GM23338 (cell line): ENCODE measurements around the gene ADGRB3. TPM values are rescaled to one million over a fixed set of nuclear protein-coding genes. Genes with fewer than 3 reads are reported as not detected.
A peak's percentile ranks its signal among the peaks of the same experiment; 100 is the strongest.

Source experiments
- ATAC-seq: fragments of 200-7000 bp; cut with Tn5 transposase; 3 replicates; pipeline ENCODE4 v1.9.1; 2020
- DNase-seq: peaks from one replicate; pipeline ENCODE4 v3.0.0-alpha.2; 2015; ENCODE audit warnings: low spot score
- H2AFZ ChIP-seq: fragments of 200-600 bp; sonication (generic); 2 replicates; pipeline ENCODE4 v1.8.0; 2016; ENCODE audit warnings: antibody characterized with exemption, mild to moderate bottlenecking, moderate library complexity
- H3F3A ChIP-seq: fragments of 200-600 bp; sonication (generic); replicated peaks from 2 replicates; pipeline ENCODE4 v1.8.0; 2017; ENCODE audit warnings: antibody characterized with exemption, mixed run types, low read depth
- H3K27ac ChIP-seq: fragments of 200-600 bp; sonication (generic); 2 replicates; pipeline ENCODE4 v1.6.1; 2016; ENCODE audit warnings: low read depth
- H3K27me3 ChIP-seq: fragments of 200-600 bp; sonication (generic); 2 replicates; pipeline ENCODE4 v1.8.0; 2016; ENCODE audit warnings: mild to moderate bottlenecking, mixed run types, moderate library complexity; ENCODE audit not compliant: insufficient read depth
- H3K36me3 ChIP-seq: fragments of 200-600 bp; sonication (generic); 2 replicates; pipeline ENCODE4 v1.8.0; 2016; ENCODE audit warnings: mild to moderate bottlenecking; ENCODE audit not compliant: insufficient read depth
- H3K4me1 ChIP-seq: fragments of 200-600 bp; sonication (generic); 2 replicates; pipeline ENCODE4 v1.8.0; 2016; ENCODE audit warnings: mild to moderate bottlenecking, moderate library complexity; ENCODE audit not compliant: insufficient read depth
- H3K4me2 ChIP-seq: fragments of 200-600 bp; sonication (generic); 2 replicates; pipeline ENCODE4 v1.7.1; 2017; ENCODE audit warnings: mixed run types
- H3K4me3 ChIP-seq: fragments of 200-600 bp; sonication (generic); 2 replicates; pipeline ENCODE4 v1.6.1; 2016; ENCODE audit warnings: mixed run types
- H3K79me2 ChIP-seq: fragments of 200-600 bp; sonication (generic); replicated peaks from 2 replicates; pipeline ENCODE4 v1.8.0; 2017; ENCODE audit warnings: mild to moderate bottlenecking; ENCODE audit not compliant: insufficient read depth
- H3K9me2 ChIP-seq: fragments of 200-600 bp; sonication (generic); 2 replicates; pipeline ENCODE4 v1.8.0; 2017; ENCODE audit not compliant: insufficient read depth
- H4K20me1 ChIP-seq: fragments of 200-600 bp; sonication (generic); replicated peaks from 2 replicates; pipeline ENCODE4 v1.8.0; 2017; ENCODE audit warnings: mild to moderate bottlenecking; ENCODE audit not compliant: insufficient read depth
- H3K27ac Mint-ChIP-seq: 2 replicates; pipeline ENCODE4 v1.8.0; 2020; ENCODE audit warnings: inconsistent platforms, mild to moderate bottlenecking, moderate library complexity, mixed read lengths
- H3K27me3 Mint-ChIP-seq: 3 replicates; pipeline ENCODE4 v1.8.0; 2022; ENCODE audit warnings: low read depth, mild to moderate bottlenecking, moderate library complexity, mixed read lengths, inconsistent platforms; ENCODE audit not compliant: insufficient read depth, poor library complexity
- H3K36me3 Mint-ChIP-seq: 3 replicates; pipeline ENCODE4 v1.8.0; 2021; ENCODE audit warnings: low read depth, mild to moderate bottlenecking, inconsistent platforms, moderate library complexity, mixed read lengths
- H3K4me1 Mint-ChIP-seq: 3 replicates; pipeline ENCODE4 v1.8.0; 2020; ENCODE audit warnings: mild to moderate bottlenecking, inconsistent platforms, mixed read lengths
- H3K4me3 Mint-ChIP-seq: 3 replicates; pipeline ENCODE4 v1.8.0; 2021; ENCODE audit warnings: moderate library complexity, mild to moderate bottlenecking, inconsistent platforms, mixed read lengths
- H3K9me3 Mint-ChIP-seq: 3 replicates; pipeline ENCODE4 v1.8.0; 2020; ENCODE audit warnings: moderate library complexity, mild to moderate bottlenecking, inconsistent platforms, mixed read lengths
- CREB1 ChIP-seq: fragments of 250-450 bp; sonication (Bioruptor Pico); IDR thresholded peaks from 2 replicates; pipeline ENCODE4 v1.5.0; 2020; ENCODE audit warnings: low read depth, mild to moderate bottlenecking, moderate library complexity
- EZH2 ChIP-seq: fragments of 200-600 bp; sonication (generic); IDR thresholded peaks from one replicate; pipeline ENCODE4 v1.8.0; 2017; ENCODE audit warnings: antibody characterized with exemption, mild to moderate bottlenecking, low read depth; ENCODE audit not compliant: unreplicated experiment
- EZH2phosphoT487 ChIP-seq: fragments of 200-600 bp; sonication (generic); IDR thresholded peaks from one replicate; pipeline ENCODE4 v1.8.1; 2018; ENCODE audit warnings: antibody characterized with exemption; ENCODE audit not compliant: unreplicated experiment
- JUNB ChIP-seq: IDR thresholded peaks from one replicate; pipeline ENCODE4 v1.6.1; 2016; ENCODE audit warnings: antibody characterized with exemption; ENCODE audit not compliant: unreplicated experiment
- NANOG ChIP-seq: IDR thresholded peaks from 2 replicates; pipeline ENCODE4 v1.6.1; 2016; ENCODE audit warnings: antibody characterized with exemption, borderline replicate concordance
- POLR2AphosphoS5 ChIP-seq: IDR thresholded peaks from 2 replicates; pipeline ENCODE4 v1.6.1; 2016; ENCODE audit warnings: antibody characterized with exemption, low read depth
- STAT1 ChIP-seq: IDR thresholded peaks from one replicate; pipeline ENCODE4 v1.6.1; 2016; ENCODE audit warnings: antibody characterized with exemption; ENCODE audit not compliant: unreplicated experiment
- ZNF114 ChIP-seq: fragments of 250-450 bp; sonication (Bioruptor Pico); IDR thresholded peaks from 2 replicates; pipeline ENCODE4 v1.5.0; 2020; ENCODE audit warnings: mild to moderate bottlenecking, moderate library complexity
- ZNF331 ChIP-seq: fragments of 250-450 bp; sonication (Bioruptor Pico); IDR thresholded peaks from 2 replicates; pipeline ENCODE4 v1.5.0; 2020; ENCODE audit warnings: low read depth, mild to moderate bottlenecking, moderate library complexity
- polyA plus RNA-seq: library from polyadenylated mRNA; unstranded; fragments of >200 nt; fragmentation: Nextera tagmentation; extraction: Ambion mirVana; gene quantifications from 2 replicates; pipeline ENCODE4 v1.2.1, GENCODE V29; 2016
- total RNA-seq: library from RNA; depleted of rRNA; stranded (reverse); fragments of >200 nt; shearing (Covaris generic); gene quantifications from 2 replicates; pipeline ENCODE4 v1.2.3, GENCODE V29; 2014
- TF ChIP-seq, protein P1 (sequence below): IDR thresholded peaks from one replicate; pipeline ENCODE4 v1.6.1; 2018; ENCODE audit warnings: antibody characterized with exemption; ENCODE audit not compliant: unreplicated experiment
- TF ChIP-seq, protein P2 (sequence below), 2 experiments: fragments of 200-600 bp in 1 of 2; sonication (generic) in 1 of 2; conservative IDR thresholded peaks; 2 replicates each; pipeline versions ENCODE4 v1.5.1 to v1.6.1; 2016 to 2017; ENCODE audit warnings: antibody characterized with exemption in 2 of 2, low read depth in 2 of 2, mild to moderate bottlenecking in 2 of 2, moderate library complexity in 1 of 2
- TF ChIP-seq, protein P3 (sequence below): fragments of 250-450 bp; sonication (Bioruptor Pico); IDR thresholded peaks from 2 replicates; pipeline ENCODE4 v1.5.0; 2020; ENCODE audit warnings: mild to moderate bottlenecking, moderate library complexity
- TF ChIP-seq, protein P4 (sequence below): IDR thresholded peaks from 2 replicates; pipeline ENCODE4 v1.6.1; 2016; ENCODE audit warnings: antibody characterized with exemption

The ADGRB3 gene
- total and polyA plus RNA-seq, 2 experiments from 2014 or later, result 0.92 to 4.0 TPM

DNA sequence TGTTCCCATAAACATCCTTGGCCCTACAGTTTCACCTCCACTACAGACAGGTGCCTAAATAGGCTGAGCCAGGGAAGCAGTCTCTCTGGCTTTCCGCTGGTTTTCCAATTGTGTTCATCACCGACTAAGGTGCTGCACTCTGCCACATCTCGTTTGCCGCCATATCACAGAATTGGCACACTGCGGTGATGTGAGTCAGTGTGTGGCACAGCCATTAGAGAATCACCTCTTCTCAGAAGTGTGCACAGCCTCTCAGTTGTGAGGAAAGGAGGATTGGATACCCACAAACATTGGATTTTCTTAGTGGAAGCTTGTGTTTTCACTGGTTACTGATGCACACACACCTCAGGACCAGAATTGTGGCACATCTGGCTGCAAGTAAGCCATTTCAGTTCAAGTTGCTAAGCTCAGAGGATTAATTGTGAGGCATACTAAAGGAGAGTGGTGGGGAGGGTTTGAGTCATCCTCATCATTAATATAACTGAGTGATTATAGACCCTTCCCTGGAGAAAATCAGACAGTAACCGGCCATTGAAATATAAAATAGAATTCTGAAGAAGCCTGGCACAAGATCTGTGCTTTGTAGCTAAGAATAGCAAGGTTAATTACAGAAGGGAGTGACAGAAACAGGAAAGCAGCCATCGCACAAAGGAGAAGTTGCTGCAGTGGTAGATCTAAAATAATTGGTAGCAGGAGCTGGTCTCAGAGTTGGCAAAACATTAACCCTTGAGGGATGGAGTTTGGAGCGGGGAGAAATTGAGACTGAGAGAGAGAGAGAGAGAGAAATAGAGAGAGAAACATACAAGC, 654.8 kb downstream of the ADGRB3 start:
- Histone ChIP-seq H3K4me3 (no peak overlapping the region), H3K27ac (no peak overlapping the region), H3K27me3 (no peaks in the 10 kb centered on the region), H3K4me1 (no peaks in the 10 kb centered on the region; the same call in 1 of the 2 replicates), H3K36me3 (no peaks in the 10 kb centered on the region), H3F3A (no peaks in the 10 kb centered on the region), H2AFZ (peak overlapping the region; percentile 23; the same call in 1 of the 2 replicates), H3K4me2 (no peak overlapping the region), H3K9me2 (0 out of 2 replicates have a peak, but pooled peaks cover 6% of the 10 kb centered on the region), H4K20me1 (no peaks in the 10 kb centered on the region), H3K79me2 (no peaks in the 10 kb centered on the region)
- H3K4me1 Mint-ChIP-seq, result peaks cover 7% of the 10 kb centered on the region; the same call in 1 of the 3 replicates
- no peaks in the 10 kb centered on the region for H3K36me3 Mint-ChIP-seq
- no peak for DNase-seq
- ATAC-seq, result no peak
- no peaks in the 10 kb centered on the region for H3K9me3 Mint-ChIP-seq
- H3K27ac Mint-ChIP-seq, result no peak overlapping the region
- H3K27me3 Mint-ChIP-seq, result no peaks in the 10 kb centered on the region
- H3K4me3 Mint-ChIP-seq, result no peak overlapping the region
- TF ChIP-seq, protein P1, sequence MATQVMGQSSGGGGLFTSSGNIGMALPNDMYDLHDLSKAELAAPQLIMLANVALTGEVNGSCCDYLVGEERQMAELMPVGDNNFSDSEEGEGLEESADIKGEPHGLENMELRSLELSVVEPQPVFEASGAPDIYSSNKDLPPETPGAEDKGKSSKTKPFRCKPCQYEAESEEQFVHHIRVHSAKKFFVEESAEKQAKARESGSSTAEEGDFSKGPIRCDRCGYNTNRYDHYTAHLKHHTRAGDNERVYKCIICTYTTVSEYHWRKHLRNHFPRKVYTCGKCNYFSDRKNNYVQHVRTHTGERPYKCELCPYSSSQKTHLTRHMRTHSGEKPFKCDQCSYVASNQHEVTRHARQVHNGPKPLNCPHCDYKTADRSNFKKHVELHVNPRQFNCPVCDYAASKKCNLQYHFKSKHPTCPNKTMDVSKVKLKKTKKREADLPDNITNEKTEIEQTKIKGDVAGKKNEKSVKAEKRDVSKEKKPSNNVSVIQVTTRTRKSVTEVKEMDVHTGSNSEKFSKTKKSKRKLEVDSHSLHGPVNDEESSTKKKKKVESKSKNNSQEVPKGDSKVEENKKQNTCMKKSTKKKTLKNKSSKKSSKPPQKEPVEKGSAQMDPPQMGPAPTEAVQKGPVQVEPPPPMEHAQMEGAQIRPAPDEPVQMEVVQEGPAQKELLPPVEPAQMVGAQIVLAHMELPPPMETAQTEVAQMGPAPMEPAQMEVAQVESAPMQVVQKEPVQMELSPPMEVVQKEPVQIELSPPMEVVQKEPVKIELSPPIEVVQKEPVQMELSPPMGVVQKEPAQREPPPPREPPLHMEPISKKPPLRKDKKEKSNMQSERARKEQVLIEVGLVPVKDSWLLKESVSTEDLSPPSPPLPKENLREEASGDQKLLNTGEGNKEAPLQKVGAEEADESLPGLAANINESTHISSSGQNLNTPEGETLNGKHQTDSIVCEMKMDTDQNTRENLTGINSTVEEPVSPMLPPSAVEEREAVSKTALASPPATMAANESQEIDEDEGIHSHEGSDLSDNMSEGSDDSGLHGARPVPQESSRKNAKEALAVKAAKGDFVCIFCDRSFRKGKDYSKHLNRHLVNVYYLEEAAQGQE, result no peak
- TF ChIP-seq STAT1, result no peak
- TF ChIP-seq NANOG, result no peak
- TF ChIP-seq JUNB, result no peak
- TF ChIP-seq, protein P2, sequence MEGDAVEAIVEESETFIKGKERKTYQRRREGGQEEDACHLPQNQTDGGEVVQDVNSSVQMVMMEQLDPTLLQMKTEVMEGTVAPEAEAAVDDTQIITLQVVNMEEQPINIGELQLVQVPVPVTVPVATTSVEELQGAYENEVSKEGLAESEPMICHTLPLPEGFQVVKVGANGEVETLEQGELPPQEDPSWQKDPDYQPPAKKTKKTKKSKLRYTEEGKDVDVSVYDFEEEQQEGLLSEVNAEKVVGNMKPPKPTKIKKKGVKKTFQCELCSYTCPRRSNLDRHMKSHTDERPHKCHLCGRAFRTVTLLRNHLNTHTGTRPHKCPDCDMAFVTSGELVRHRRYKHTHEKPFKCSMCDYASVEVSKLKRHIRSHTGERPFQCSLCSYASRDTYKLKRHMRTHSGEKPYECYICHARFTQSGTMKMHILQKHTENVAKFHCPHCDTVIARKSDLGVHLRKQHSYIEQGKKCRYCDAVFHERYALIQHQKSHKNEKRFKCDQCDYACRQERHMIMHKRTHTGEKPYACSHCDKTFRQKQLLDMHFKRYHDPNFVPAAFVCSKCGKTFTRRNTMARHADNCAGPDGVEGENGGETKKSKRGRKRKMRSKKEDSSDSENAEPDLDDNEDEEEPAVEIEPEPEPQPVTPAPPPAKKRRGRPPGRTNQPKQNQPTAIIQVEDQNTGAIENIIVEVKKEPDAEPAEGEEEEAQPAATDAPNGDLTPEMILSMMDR (conservative IDR thresholded peaks at IDR 0.05; ENCODE audit: low read depth in 2 of 2), result no peak
- TF ChIP-seq POLR2AphosphoS5, result no peak
- no peak for TF ChIP-seq ZNF114
- TF ChIP-seq, protein P3, sequence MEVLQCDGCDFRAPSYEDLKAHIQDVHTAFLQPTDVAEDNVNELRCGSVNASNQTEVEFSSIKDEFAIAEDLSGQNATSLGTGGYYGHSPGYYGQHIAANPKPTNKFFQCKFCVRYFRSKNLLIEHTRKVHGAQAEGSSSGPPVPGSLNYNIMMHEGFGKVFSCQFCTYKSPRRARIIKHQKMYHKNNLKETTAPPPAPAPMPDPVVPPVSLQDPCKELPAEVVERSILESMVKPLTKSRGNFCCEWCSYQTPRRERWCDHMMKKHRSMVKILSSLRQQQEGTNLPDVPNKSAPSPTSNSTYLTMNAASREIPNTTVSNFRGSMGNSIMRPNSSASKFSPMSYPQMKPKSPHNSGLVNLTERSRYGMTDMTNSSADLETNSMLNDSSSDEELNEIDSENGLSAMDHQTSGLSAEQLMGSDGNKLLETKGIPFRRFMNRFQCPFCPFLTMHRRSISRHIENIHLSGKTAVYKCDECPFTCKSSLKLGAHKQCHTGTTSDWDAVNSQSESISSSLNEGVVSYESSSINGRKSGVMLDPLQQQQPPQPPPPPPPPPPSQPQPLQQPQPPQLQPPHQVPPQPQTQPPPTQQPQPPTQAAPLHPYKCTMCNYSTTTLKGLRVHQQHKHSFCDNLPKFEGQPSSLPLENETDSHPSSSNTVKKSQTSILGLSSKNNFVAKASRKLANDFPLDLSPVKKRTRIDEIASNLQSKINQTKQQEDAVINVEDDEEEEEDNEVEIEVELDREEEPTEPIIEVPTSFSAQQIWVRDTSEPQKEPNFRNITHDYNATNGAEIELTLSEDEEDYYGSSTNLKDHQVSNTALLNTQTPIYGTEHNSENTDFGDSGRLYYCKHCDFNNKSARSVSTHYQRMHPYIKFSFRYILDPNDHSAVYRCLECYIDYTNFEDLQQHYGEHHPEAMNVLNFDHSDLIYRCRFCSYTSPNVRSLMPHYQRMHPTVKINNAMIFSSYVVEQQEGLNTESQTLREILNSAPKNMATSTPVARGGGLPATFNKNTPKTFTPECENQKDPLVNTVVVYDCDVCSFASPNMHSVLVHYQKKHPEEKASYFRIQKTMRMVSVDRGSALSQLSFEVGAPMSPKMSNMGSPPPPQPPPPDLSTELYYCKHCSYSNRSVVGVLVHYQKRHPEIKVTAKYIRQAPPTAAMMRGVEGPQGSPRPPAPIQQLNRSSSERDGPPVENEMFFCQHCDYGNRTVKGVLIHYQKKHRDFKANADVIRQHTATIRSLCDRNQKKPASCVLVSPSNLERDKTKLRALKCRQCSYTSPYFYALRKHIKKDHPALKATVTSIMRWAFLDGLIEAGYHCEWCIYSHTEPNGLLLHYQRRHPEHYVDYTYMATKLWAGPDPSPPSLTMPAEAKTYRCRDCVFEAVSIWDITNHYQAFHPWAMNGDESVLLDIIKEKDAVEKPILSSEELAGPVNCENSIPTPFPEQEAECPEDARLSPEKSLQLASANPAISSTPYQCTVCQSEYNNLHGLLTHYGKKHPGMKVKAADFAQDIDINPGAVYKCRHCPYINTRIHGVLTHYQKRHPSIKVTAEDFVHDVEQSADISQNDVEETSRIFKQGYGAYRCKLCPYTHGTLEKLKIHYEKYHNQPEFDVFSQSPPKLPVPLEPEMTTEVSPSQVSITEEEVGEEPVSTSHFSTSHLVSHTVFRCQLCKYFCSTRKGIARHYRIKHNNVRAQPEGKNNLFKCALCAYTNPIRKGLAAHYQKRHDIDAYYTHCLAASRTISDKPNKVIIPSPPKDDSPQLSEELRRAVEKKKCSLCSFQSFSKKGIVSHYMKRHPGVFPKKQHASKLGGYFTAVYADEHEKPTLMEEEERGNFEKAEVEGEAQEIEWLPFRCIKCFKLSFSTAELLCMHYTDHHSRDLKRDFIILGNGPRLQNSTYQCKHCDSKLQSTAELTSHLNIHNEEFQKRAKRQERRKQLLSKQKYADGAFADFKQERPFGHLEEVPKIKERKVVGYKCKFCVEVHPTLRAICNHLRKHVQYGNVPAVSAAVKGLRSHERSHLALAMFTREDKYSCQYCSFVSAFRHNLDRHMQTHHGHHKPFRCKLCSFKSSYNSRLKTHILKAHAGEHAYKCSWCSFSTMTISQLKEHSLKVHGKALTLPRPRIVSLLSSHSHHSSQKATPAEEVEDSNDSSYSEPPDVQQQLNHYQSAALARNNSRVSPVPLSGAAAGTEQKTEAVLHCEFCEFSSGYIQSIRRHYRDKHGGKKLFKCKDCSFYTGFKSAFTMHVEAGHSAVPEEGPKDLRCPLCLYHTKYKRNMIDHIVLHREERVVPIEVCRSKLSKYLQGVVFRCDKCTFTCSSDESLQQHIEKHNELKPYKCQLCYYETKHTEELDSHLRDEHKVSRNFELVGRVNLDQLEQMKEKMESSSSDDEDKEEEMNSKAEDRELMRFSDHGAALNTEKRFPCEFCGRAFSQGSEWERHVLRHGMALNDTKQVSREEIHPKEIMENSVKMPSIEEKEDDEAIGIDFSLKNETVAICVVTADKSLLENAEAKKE (CRISPR knock-in tag), result no peak
- no peak for TF ChIP-seq CREB1 (CRISPR knock-in tag)
- no peak for TF ChIP-seq EZH2phosphoT487
- no peak for TF ChIP-seq EZH2
- TF ChIP-seq ZNF331 (CRISPR knock-in tag), result no peak
- TF ChIP-seq, protein P4, sequence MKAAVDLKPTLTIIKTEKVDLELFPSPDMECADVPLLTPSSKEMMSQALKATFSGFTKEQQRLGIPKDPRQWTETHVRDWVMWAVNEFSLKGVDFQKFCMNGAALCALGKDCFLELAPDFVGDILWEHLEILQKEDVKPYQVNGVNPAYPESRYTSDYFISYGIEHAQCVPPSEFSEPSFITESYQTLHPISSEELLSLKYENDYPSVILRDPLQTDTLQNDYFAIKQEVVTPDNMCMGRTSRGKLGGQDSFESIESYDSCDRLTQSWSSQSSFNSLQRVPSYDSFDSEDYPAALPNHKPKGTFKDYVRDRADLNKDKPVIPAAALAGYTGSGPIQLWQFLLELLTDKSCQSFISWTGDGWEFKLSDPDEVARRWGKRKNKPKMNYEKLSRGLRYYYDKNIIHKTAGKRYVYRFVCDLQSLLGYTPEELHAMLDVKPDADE, result no peak
